ENCODE data around the gene LMNA. TPM values are rescaled to one million over a fixed set of nuclear protein-coding genes. Genes with fewer than 3 reads are reported as not detected.
"Not testable (repeated sequence)": the region's sequence is repeated elsewhere in the genome, so short reads cannot be mapped to it uniquely, and the experiment has no call there.

Gene LMNA
- total RNA-seq, 4 donors from 2014 or later: 143 to 244 (median 220) TPM

GRCh38 chr1:156180471-156180870 lies 66.0 kb downstream of the LMNA start:
- Histone ChIP-seq H3K9me3 (no peaks in the 10 kb centered on the region), H3K36me3 (no peaks in the 10 kb centered on the region), H3K4me1 (no peaks in the 10 kb centered on the region), H3K27ac (no peak overlapping the region), H3K4me3 (no peak overlapping the region), H3K27me3 (peaks cover 0 to 3% (median 3%) of the 10 kb centered on the region in 3 donors)
- DNase-seq (no peak), ATAC-seq (no peak)
- intact Hi-C loops (cut with DNase I; ENCODE audit: low total_unique reads) (no loop called here), in situ Hi-C loops (cut with MboI; ENCODE audit: low sequenced_read_pairs in 4 of 4) (no loop called here)
- no peak for TF ChIP-seq POLR2A (IDR thresholded peaks at IDR 0.05)

- ATAC-seq; H3K9me3 ChIP-seq; intact Hi-C loops (cut with DNase I; ENCODE audit: low total_unique reads); H3K36me3 ChIP-seq; H3K27ac ChIP-seq; H3K27me3 ChIP-seq; in situ Hi-C loops (cut with MboI; ENCODE audit: low sequenced_read_pairs in 4 of 4); H3K4me1 ChIP-seq; DNase-seq; H3K4me3 ChIP-seq: not testable (repeated sequence)
Measured at GRCh38 chr1:156181391-156181924, 66.9 kb downstream of the LMNA start.

DNA sequence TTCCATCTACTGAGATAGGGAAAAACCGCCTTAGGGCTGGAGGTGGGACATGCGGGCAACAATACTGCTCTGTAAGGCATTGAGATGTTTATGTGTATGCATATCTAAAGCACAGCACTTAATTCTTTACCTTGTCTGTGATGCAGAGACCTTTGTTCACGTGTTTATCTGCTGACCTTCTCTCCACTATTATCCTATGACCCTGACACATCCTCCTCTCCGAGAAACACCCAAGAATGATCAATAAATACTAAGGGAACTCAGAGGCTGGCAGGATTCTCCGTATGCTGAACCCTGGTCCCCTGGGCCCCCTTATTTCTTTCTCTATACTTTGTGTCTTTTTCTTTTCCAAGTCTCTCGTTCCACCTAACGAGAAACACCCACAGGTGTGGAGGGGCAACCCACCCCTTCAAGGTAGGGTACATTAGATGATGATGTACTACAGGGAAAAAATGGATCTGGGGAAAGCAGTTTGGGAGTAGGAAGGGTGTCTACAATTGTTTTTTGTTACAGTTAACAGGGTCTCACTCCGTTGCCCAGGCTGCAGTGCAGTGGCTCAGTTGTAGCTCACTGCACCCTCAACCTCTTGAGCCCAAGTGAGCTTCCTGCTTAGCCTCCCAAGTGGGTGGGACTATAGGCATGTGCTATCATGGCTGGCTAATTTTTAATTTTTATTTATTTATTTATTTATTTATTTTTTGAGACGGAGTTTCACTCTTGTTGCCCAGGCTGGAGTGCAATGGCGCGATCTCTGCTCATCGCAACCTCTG lies 67.7 kb downstream of the LMNA start:
- H3K4me3 ChIP-seq; H3K36me3 ChIP-seq; DNase-seq; ATAC-seq; H3K4me1 ChIP-seq; H3K9me3 ChIP-seq; in situ Hi-C loops (cut with MboI; ENCODE audit: low sequenced_read_pairs in 4 of 4); intact Hi-C loops (cut with DNase I; ENCODE audit: low total_unique reads); H3K27me3 ChIP-seq; H3K27ac ChIP-seq: not testable (repeated sequence)

GRCh38 chr1:156186347-156187177 lies 72.1 kb downstream of the LMNA start:
- not testable (repeated sequence) for H3K27ac ChIP-seq

More at GRCh38 chr1:156186347-156187177, 72.1 kb downstream of the LMNA start:
- H3K36me3 ChIP-seq; H3K4me3 ChIP-seq; intact Hi-C loops (cut with DNase I; ENCODE audit: low total_unique reads); H3K9me3 ChIP-seq; ATAC-seq; DNase-seq; in situ Hi-C loops (cut with MboI; ENCODE audit: low sequenced_read_pairs in 4 of 4); H3K4me1 ChIP-seq; H3K27me3 ChIP-seq: not testable (repeated sequence)

Other genes with a start within 250 kb of the LMNA start
- 10 to 100 TPM in 3 of 4 donors, 1 to 10 TPM in 1; 9.6 to 16.8 (median 15.2) TPM for gene RIT1, start 203.4 kb upstream of the LMNA start, total RNA-seq
- gene KHDC4, start 180.3 kb upstream of the LMNA start, total RNA-seq: 10 to 100 TPM; 18.2 to 46.3 (median 26.3) TPM
- not detected for gene RXFP4, start 173.1 kb upstream of the LMNA start, total RNA-seq
- 10 to 100 TPM; 13.6 to 27.3 (median 26.4) TPM for gene ARHGEF2, start 136.2 kb upstream of the LMNA start, total RNA-seq
- 100 to 1,000 TPM in 2 of 4 donors, 10 to 100 TPM in 2; 70.6 to 118 (median 108) TPM for gene SSR2, start 93.8 kb upstream of the LMNA start, total RNA-seq
- 10 to 100 TPM; 42.3 to 60.1 (median 46.0) TPM for gene UBQLN4, start 60.9 kb upstream of the LMNA start, total RNA-seq
- 10 to 100 TPM; 51.5 to 82.7 (median 72.6) TPM for gene LAMTOR2, start 59.9 kb upstream of the LMNA start, total RNA-seq
- gene RAB25, start 53.6 kb upstream of the LMNA start, total RNA-seq: 1 to 10 TPM in 1 of 4 donors, not detected in 3; 1.2 TPM
- gene MEX3A, start 32.2 kb upstream of the LMNA start, total RNA-seq: not detected
- gene SEMA4A, start 38.9 kb downstream of the LMNA start, total RNA-seq: 1 to 10 TPM in 2 of 4 donors, under 1 TPM in 2; 0.29 to 2.4 (median 1.2) TPM
- gene SLC25A44, start 79.4 kb downstream of the LMNA start, total RNA-seq: 10 to 100 TPM in 3 of 4 donors, 1 to 10 TPM in 1; 9.2 to 19.5 (median 18.5) TPM
- gene PMF1, start 98.3 kb downstream of the LMNA start, total RNA-seq: 100 to 1,000 TPM in 2 of 4 donors, 10 to 100 TPM in 2; 73.3 to 119 (median 89.9) TPM
- not detected for gene BGLAP, start 127.5 kb downstream of the LMNA start, total RNA-seq
- gene PAQR6, start 133.3 kb downstream of the LMNA start, total RNA-seq: under 1 TPM in 2 of 4 donors, not detected in 2; 0.16 to 0.46 TPM
- gene SMG5, start 168.1 kb downstream of the LMNA start, total RNA-seq: 10 to 100 TPM; 47.4 to 83.1 (median 62.7) TPM
- gene TMEM79, start 169.6 kb downstream of the LMNA start, total RNA-seq: 1 to 10 TPM in 1 of 4 donors, under 1 TPM in 3; 0.20 to 1.5 (median 0.68) TPM
- 10 to 100 TPM; 10.1 to 16.5 (median 13.6) TPM for gene GLMP, start 181.0 kb downstream of the LMNA start, total RNA-seq
- gene VHLL, start 184.6 kb downstream of the LMNA start, total RNA-seq: not detected
- 100 to 1,000 TPM; 147 to 189 (median 180) TPM for gene CCT3, start 223.6 kb downstream of the LMNA start, total RNA-seq
- gene TSACC, start 223.8 kb downstream of the LMNA start, total RNA-seq: not detected

Measured in gastrocnemius medialis (tissue), 4 donors.